IMR-90 (cell line): ENCODE data around the gene TTYH3. TPM values are rescaled to one million over a fixed set of nuclear protein-coding genes. Genes with fewer than 3 reads are reported as not detected.

Experiments used
- ATAC-seq: fragments of 200-7000 bp; cut with Tn5 transposase; 2 replicates; pipeline ENCODE4 v1.9.1; 2020; ENCODE audit warnings: low read depth, mild to moderate bottlenecking, moderate library complexity
- BruUV-seq: library from RNA; stranded (reverse); fragments of 400-500 nt; replicated peaks from 2 replicates; lab custom pipeline; 2021; lab: Mats Ljungman, UMichigan
- CTCF ChIA-PET: fragments of 300-600 bp; formaldehyde crosslinking; extraction: SDS; loops from one replicate; lab custom pipeline; 2021; ENCODE audit warnings: antibody characterized with exemption; lab: Yijun Ruan, JAX
- POLR2A ChIA-PET: fragments of 300-600 bp; sonication (Branson Sonifier 250); formaldehyde crosslinking; loops from one replicate; lab custom pipeline; 2022; ENCODE audit warnings: antibody characterized with exemption; ENCODE audit not compliant: unreplicated experiment; lab: Charles Lee
- DNase-seq: peaks from one replicate; pipeline ENCODE4 v3.0.0; 2013
- H2AFZ ChIP-seq: replicated peaks from 2 replicates; pipeline ENCODE3; 2013; ENCODE audit warnings: low read length, mild to moderate bottlenecking; ENCODE audit not compliant: poor library complexity
- H2AK5ac ChIP-seq: 2 replicates; pipeline ENCODE4 v1.6.1; 2013; ENCODE audit warnings: low read depth, low read length, inconsistent platforms
- H2AK9ac ChIP-seq: replicated peaks from 2 replicates; pipeline ENCODE3; 2013; ENCODE audit warnings: mild to moderate bottlenecking, low read depth, low read length, moderate library complexity; ENCODE audit not compliant: poor library complexity
- H2BK120ac ChIP-seq: 2 replicates; pipeline ENCODE4 v1.6.1; 2013; ENCODE audit warnings: low read depth, low read length, inconsistent platforms
- H2BK15ac ChIP-seq: 3 replicates; pipeline ENCODE4 v1.6.1; 2013; ENCODE audit warnings: low read depth, low read length, inconsistent platforms
- H2BK20ac ChIP-seq: 2 replicates; pipeline ENCODE4 v1.6.1; 2013; ENCODE audit warnings: low read depth, mild to moderate bottlenecking, inconsistent platforms, low read length, moderate library complexity
- H2BK5ac ChIP-seq: 2 replicates; pipeline ENCODE4 v1.6.1; 2013; ENCODE audit warnings: mild to moderate bottlenecking, low read depth, low read length, inconsistent platforms; ENCODE audit not compliant: poor library complexity, severe bottlenecking
- H3K14ac ChIP-seq: replicated peaks from 2 replicates; pipeline ENCODE4 v1.6.1; 2013; ENCODE audit warnings: low read depth, low read length, inconsistent platforms
- H3K18ac ChIP-seq: 2 replicates; pipeline ENCODE4 v1.6.1; 2013; ENCODE audit warnings: low read depth, low read length, control low read depth
- H3K23ac ChIP-seq: 2 replicates; pipeline ENCODE4 v1.6.1; 2013; ENCODE audit warnings: low read depth, low read length, inconsistent platforms
- H3K27ac ChIP-seq: 2 replicates; pipeline ENCODE4 v1.5.1; 2013; ENCODE audit warnings: mild to moderate bottlenecking, control low read depth, low read length; ENCODE audit not compliant: insufficient read depth
- H3K27me3 ChIP-seq: 2 replicates; pipeline ENCODE4 v1.6.1; 2013; ENCODE audit warnings: low read length; ENCODE audit not compliant: control insufficient read depth, insufficient read depth
- H3K36me3 ChIP-seq: 2 replicates; pipeline ENCODE4 v1.6.1; 2013; ENCODE audit warnings: low read length, mixed read lengths; ENCODE audit not compliant: control insufficient read depth, insufficient read depth
- H3K4ac ChIP-seq: 2 replicates; pipeline ENCODE4 v1.6.1; 2013; ENCODE audit warnings: low read depth, low read length, inconsistent platforms
- H3K4me1 ChIP-seq: 2 replicates; pipeline ENCODE4 v1.6.1; 2013; ENCODE audit warnings: low read length, mixed read lengths; ENCODE audit not compliant: control insufficient read depth, insufficient read depth
- H3K4me2 ChIP-seq: 2 replicates; pipeline ENCODE4 v1.6.1; 2013; ENCODE audit warnings: low read depth, mild to moderate bottlenecking, control low read depth, low read length, moderate library complexity
- H3K4me3 ChIP-seq: 2 replicates; pipeline ENCODE4 v1.5.1; 2013; ENCODE audit warnings: low read depth, mild to moderate bottlenecking, control low read depth, low read length, moderate library complexity; ENCODE audit not compliant: insufficient read depth
- H3K56ac ChIP-seq: 2 replicates; pipeline ENCODE4 v1.6.1; 2013; ENCODE audit warnings: low read length, inconsistent platforms; ENCODE audit not compliant: insufficient read depth; ENCODE audit errors: extremely low read depth
- H3K79me1 ChIP-seq, 2 experiments: 2 replicates each; pipeline ENCODE4 v1.6.1; 2013; ENCODE audit warnings: low read length in 2 of 2, inconsistent platforms in 1 of 2, low read depth in 1 of 2
- H3K9ac ChIP-seq: 2 replicates; pipeline ENCODE4 v1.6.1; 2013; ENCODE audit warnings: low read depth, low read length, control low read depth
- H3K9me1 ChIP-seq: 2 replicates; pipeline ENCODE4 v1.6.1; 2013; ENCODE audit warnings: low read length, inconsistent platforms; ENCODE audit not compliant: insufficient read depth
- H3K9me3 ChIP-seq: 2 replicates; pipeline ENCODE4 v1.6.1; 2013; ENCODE audit warnings: low read length; ENCODE audit not compliant: control insufficient read depth, insufficient read depth
- H4K20me1 ChIP-seq: 2 replicates; pipeline ENCODE4 v1.6.1; 2013; ENCODE audit warnings: low read length, inconsistent platforms; ENCODE audit not compliant: insufficient read depth
- H4K5ac ChIP-seq: 2 replicates; pipeline ENCODE4 v1.6.1; 2013; ENCODE audit warnings: mild to moderate bottlenecking, low read depth, low read length, control low read depth
- H4K8ac ChIP-seq, 2 experiments: 2 replicates each; pipeline ENCODE4 v1.6.1; 2013; ENCODE audit warnings: low read depth in 2 of 2, low read length in 2 of 2, control low read depth in 1 of 2, inconsistent platforms in 1 of 2
- H4K91ac ChIP-seq: 2 replicates; pipeline ENCODE4 v1.6.1; 2013; ENCODE audit warnings: low read depth, low read length, inconsistent platforms; ENCODE audit not compliant: insufficient read depth
- BHLHE40 ChIP-seq: fragments of 150-350 bp; IDR thresholded peaks from 2 replicates; pipeline ENCODE4 v1.6.1; 2016; ENCODE audit warnings: mild to moderate bottlenecking, low read depth, low read length
- MAZ ChIP-seq: IDR thresholded peaks from 2 replicates; pipeline ENCODE4 v1.6.1; 2012; ENCODE audit warnings: low read depth, mild to moderate bottlenecking, low read length, improper control_type of control experiment, moderate library complexity, borderline replicate concordance
- NFE2L2 ChIP-seq: fragments of 150-350 bp; IDR thresholded peaks from 2 replicates; pipeline ENCODE4 v1.6.1; 2016; ENCODE audit warnings: low read depth, mild to moderate bottlenecking, low read length
- RFX5 ChIP-seq: IDR thresholded peaks from 2 replicates; pipeline ENCODE4 v1.8.0; 2012; ENCODE audit warnings: low read depth, mild to moderate bottlenecking, low read length, moderate library complexity
- WGBS, 2 experiments: methylation state at CpG; one replicate each; pipeline versions ENCODE4 v1.1.5 to v1.1.7; 2013; ENCODE audit warnings: missing lambda C conversion rate in 2 of 2; ENCODE audit not compliant: insufficient read length in 1 of 2; ENCODE audit errors: extremely low coverage in 2 of 2; 5-methylcytosine and 5-hydroxymethylcytosine counted together
- dilution Hi-C: fragments of 300-500 bp; cut with HindIII; formaldehyde crosslinking; loops from one replicate; pipeline ENCODE4 v1.14.3; 2018; ENCODE audit warnings: low sequenced_read_pairs; ENCODE audit not compliant: unreplicated experiment
- in situ Hi-C: fragments of 300-500 bp; cut with MboI; formaldehyde crosslinking; loops from 3 replicates; pipeline ENCODE4 v1.14.3; 2019; ENCODE audit warnings: low sequenced_read_pairs, inconsistent platforms, mixed read lengths
- intact Hi-C: fragments of 100-400 bp; cut with micrococcal nuclease; formaldehyde crosslinking; loops from 2 replicates; pipeline ENCODE4 v1.10.0; 2022
- polyA plus RNA-seq, 3 experiments: library from polyadenylated mRNA; depleted of rRNA; stranded (reverse); fragments of >200 nt; gene quantifications; 2 replicates each; pipeline ENCODE4 v1.2.3, GENCODE V29; 2012; ENCODE audit warnings: low replicate concordance in 1 of 3
- total RNA-seq: library from RNA; depleted of rRNA; stranded (reverse); fragments of >200 nt; gene quantifications from 2 replicates; pipeline ENCODE4 v1.2.3, GENCODE V29; 2012
- TF ChIP-seq, protein P1 (sequence below): fragments of 150-350 bp; IDR thresholded peaks from 2 replicates; pipeline ENCODE4 v1.6.1; 2016; ENCODE audit warnings: low read depth, mild to moderate bottlenecking, low read length, moderate library complexity, borderline replicate concordance
- TF ChIP-seq, protein P2 (sequence below): conservative IDR thresholded peaks from 2 replicates; pipeline ENCODE4 v1.5.1; 2012; ENCODE audit warnings: mild to moderate bottlenecking, low read depth, low read length, improper control_type of control experiment

Gene TTYH3
- total and polyA plus RNA-seq, 2 of the 4 experiments (the other 2 are of a cell fraction): 5.6 to 82.6 TPM

DNA sequence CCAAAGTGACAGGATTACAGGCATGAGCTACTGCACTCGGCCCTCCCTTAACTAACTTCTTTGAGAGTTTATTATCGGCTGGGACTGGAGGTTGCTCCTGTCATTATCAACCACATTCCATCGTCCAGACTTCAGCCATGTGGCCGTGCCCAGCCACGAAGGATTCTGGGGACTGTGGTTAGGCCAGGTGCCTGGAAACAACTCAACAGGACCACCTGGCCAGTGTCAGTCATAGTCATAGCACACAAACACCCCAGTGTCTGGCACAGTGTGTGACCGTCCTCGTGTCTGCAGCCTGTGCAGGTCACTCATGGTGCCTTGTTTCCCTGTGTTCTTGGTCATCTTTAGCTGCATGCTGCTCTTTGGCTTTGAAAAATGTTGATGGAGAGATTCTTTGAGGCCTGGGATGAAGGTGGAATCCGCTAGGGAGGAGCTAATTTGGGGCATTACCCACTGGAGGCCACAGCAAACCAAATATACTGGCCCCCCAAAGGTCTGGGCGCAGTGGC lies 43.5 kb downstream of the TTYH3 start:
- in situ Hi-C loops (loop anchor here (25.0 kb wide), 1 partner anchor 487 kb away; no protein-coding TSS in a partner anchor), dilution Hi-C loops (no loop called here), intact Hi-C loops (no loop called here)
- no peaks in the 10 kb centered on the region for H3K36me3 ChIP-seq
- H3K27ac ChIP-seq: no peak overlapping the region
- peaks cover 8% of the 10 kb centered on the region for H3K9me3 ChIP-seq
- ChIA-PET CTCF (no interaction called here), POLR2A (no interaction called here)
- ATAC-seq: no peak
- BruUV-seq: no TSS peak
- H3K56ac ChIP-seq: no peak overlapping the region
- H3K9ac ChIP-seq: no peak overlapping the region
- no peak overlapping the region for H4K91ac ChIP-seq
- H3K27me3 ChIP-seq: peaks cover 2% of the 10 kb centered on the region; the same call in 1 of the 2 replicates
- H4K8ac ChIP-seq: no peak overlapping the region
- no peak overlapping the region for H2AFZ ChIP-seq
- no peak overlapping the region for H2AK5ac ChIP-seq
- H3K4me3 ChIP-seq: no peak overlapping the region
- H3K18ac ChIP-seq: no peak overlapping the region
- H2BK15ac ChIP-seq: no peak overlapping the region
- no peak overlapping the region for H2BK20ac ChIP-seq
- TF ChIP-seq RFX5 (no peak), MAZ (no peak), BHLHE40 (no peak), NFE2L2 (no peak)
- TF ChIP-seq, protein P1, sequence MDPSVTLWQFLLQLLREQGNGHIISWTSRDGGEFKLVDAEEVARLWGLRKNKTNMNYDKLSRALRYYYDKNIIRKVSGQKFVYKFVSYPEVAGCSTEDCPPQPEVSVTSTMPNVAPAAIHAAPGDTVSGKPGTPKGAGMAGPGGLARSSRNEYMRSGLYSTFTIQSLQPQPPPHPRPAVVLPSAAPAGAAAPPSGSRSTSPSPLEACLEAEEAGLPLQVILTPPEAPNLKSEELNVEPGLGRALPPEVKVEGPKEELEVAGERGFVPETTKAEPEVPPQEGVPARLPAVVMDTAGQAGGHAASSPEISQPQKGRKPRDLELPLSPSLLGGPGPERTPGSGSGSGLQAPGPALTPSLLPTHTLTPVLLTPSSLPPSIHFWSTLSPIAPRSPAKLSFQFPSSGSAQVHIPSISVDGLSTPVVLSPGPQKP: no peak
- TF ChIP-seq, protein P2, sequence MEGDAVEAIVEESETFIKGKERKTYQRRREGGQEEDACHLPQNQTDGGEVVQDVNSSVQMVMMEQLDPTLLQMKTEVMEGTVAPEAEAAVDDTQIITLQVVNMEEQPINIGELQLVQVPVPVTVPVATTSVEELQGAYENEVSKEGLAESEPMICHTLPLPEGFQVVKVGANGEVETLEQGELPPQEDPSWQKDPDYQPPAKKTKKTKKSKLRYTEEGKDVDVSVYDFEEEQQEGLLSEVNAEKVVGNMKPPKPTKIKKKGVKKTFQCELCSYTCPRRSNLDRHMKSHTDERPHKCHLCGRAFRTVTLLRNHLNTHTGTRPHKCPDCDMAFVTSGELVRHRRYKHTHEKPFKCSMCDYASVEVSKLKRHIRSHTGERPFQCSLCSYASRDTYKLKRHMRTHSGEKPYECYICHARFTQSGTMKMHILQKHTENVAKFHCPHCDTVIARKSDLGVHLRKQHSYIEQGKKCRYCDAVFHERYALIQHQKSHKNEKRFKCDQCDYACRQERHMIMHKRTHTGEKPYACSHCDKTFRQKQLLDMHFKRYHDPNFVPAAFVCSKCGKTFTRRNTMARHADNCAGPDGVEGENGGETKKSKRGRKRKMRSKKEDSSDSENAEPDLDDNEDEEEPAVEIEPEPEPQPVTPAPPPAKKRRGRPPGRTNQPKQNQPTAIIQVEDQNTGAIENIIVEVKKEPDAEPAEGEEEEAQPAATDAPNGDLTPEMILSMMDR: no peak
- 0 out of 2 replicates have a peak, but pooled peaks cover 2% of the 10 kb centered on the region for H3K4me1 ChIP-seq
- no peak overlapping the region for H2BK120ac ChIP-seq
- H3K4me2 ChIP-seq: no peak overlapping the region
- H2BK5ac ChIP-seq: no peak overlapping the region
- DNase-seq: no peak
- WGBS, 2 experiments: 100% methylated on average over 1 of the region's 9 CpGs; no CpG with 5 or more reads in 1 of the 2 experiments
- no peaks in the 10 kb centered on the region for H3K79me1 ChIP-seq
- no peak overlapping the region for H3K23ac ChIP-seq
- no peaks in the 10 kb centered on the region for H4K20me1 ChIP-seq
- no peak overlapping the region for H4K5ac ChIP-seq
- H3K4ac ChIP-seq: no peak overlapping the region
- no peaks in the 10 kb centered on the region for H3K9me1 ChIP-seq
- H2AK9ac ChIP-seq: no peak overlapping the region
- H3K14ac ChIP-seq: no peak overlapping the region
